Suppressor macrophage treated with lipopolysaccharide for 1 hour (primary cell): ENCODE data around the gene UBTD1.
"Not testable (repeated sequence)": the region's sequence is repeated elsewhere in the genome, so short reads cannot be mapped to it uniquely, and the experiment has no call there.

ENCODE experiments used
- DNase-seq, 3 donors: peaks; one replicate each; pipeline ENCODE4 v3.0.0-alpha.2; 2020 to 2022

The UBTD1 gene

DNA sequence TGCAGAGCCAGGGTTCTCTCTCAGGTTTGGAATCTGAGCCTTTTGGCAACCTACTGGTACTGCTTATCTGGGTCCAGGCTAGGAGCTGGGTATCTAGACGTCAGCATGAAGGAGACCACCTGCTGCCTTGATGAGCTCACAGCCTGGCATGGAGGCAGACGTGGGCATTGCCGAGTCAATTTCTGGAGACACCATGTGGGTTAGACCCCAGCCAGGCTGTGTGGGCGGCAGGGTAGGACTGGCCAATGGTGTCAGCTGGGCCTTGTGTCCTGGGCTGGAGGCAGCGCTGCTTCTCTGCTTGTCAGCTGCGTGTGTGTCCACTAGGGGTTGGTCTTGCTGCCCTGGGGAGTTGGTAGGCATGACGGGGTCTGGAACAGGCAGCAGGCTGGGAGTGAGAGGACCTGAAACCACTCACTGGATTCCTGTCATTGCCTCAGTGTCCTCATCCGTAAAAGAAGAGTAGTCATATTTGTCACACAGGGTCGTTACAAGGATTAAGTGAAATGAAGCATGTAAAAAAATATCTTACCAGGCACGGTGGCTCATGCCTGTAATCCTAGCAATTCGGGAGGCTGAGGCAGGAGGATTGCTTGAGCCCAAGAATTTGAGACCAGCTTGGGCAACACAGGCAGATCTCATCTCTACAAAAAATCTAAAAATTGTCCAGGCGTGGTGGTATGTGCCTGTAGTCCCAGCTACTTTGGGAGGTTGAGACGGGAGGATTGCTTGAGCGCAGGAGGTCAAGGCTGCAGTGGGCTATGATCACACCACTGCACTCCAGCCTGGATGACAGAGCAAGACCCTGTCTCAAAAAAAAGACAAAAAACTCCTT is 42.2 kb downstream of the UBTD1 start:
- peak in 2 of 3 donors; percentile 31 to 51 for DNase-seq

GRCh38 chr10:97542169-97543024 is 43.7 kb downstream of the UBTD1 start:
- DNase-seq, result peak; percentile 92 to 93 (median 93)

DNA sequence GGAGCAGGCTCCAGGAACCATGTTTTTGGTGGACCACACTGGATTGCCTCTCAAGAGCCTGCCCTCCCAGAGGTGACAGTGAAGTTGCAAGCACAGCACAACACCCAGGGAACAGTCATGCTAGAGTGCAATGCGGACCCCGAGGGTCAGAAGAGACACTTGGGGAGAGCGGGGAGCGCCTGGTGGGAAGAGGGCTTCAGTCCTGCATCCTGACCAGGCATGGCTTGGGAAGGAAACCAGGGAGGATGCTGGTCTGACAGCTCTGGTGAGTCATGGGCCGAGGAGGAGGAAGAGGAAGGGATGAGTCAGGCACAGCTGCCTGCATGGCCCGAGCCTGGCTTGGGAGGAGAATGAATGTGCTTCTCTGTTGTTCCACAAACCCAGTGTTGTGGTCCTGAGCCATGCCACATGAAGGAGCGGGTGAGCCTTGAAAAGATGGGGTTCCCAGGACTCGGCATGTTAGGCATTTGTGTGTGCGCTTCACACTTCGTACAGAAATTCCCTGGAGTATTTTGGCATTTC is 44.4 kb downstream of the UBTD1 start:
- DNase-seq, result peak; percentile 95 to 96 (median 95)

DNA sequence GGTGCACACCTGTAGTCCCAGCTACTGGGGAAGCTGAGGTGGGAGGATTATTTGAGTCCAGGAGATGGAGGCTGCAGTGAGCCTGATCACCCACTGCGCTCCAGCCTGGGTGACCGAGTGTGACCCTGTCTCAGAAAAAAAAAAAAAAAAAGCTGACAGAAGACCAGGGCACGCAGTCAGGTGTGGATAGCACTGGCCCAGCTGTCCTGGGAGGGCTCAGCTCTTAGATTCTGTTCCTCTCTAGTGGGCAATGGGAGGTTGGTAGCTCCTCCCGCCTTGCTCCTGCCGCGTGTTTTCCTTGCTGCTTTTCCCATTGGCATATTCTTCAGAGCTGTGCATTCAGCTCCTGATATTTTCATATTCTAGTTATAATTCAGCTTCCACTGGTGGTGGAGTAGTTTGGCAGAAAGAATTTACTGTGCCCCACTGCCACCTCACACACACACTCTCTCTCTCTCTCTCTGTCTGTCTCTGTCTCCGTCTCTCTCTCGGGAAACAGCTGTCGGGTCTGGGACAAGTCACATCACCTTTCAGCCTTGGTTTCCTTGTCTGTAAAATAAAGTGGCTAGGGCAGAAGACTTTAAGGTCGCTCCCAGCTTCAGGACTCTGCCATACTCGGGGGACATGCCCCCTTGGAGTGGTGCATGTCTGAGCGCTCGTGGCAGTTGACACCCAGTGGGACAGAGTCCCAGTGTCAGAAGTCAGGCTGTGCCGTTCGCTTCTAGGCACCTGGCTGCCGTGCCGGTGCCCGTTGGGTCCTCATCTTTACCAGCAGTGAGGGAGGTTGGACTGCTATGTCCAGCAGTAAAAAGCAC is 47.9 kb downstream of the UBTD1 start:
- no peak for DNase-seq

GRCh38 chr10:97547271-97547600 is 48.5 kb downstream of the UBTD1 start:
- DNase-seq, result peak; percentile 22 to 37 (median 32)

GRCh38 chr10:97547962-97548361 is 49.2 kb downstream of the UBTD1 start:
- DNase-seq, result peak in 1 of 3 donors; percentile 13

- no peak for DNase-seq
These were observed 50.2 kb downstream of the UBTD1 start for GRCh38 chr10:97548828-97549455.

DNA sequence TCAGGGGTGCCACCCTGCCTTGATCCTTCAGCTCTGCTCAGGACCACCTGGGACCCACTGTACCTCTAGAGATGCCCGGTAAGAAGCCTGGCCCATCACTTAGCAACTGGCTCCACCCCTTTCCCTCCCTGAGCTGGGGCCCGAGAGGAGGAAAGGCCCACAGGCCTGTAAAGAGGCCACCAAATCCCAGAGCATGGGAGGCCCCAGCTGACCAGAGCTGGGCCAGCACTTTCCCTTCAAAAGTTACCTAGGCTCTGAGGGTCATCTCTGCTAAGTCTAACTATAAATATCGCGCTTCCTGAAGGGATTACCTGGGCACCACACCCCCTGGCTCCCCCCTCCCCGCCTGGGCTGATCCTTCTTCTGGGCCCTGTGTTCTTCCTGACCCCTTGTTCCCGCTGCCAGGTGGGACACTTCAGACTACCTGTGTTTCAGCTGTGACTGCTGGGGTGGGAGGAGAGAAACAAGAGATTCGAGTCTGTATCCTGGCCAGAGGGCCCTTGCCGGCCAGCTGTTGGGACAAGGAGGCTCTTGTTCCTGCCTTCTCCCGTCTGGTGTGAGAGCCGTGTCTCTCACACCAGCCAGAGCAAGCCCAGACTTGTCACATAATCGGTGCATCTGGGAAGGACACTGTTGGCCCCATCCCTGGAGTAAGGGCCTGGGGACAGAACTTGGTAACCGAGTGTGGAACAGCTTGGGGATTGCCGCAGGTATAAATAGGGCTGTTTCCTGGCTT is 51.0 kb downstream of the UBTD1 start:
- no peak for DNase-seq

GRCh38 chr10:97550336-97551149 is 51.8 kb downstream of the UBTD1 start:
- DNase-seq, result no peak

- DNase-seq, result no peak
These were observed 52.5 kb downstream of the UBTD1 start for GRCh38 chr10:97551271-97551670.

- DNase-seq, result peak; percentile 57 to 75 (median 73)
These were observed 54.9 kb downstream of the UBTD1 start for GRCh38 chr10:97553575-97554031.

DNA sequence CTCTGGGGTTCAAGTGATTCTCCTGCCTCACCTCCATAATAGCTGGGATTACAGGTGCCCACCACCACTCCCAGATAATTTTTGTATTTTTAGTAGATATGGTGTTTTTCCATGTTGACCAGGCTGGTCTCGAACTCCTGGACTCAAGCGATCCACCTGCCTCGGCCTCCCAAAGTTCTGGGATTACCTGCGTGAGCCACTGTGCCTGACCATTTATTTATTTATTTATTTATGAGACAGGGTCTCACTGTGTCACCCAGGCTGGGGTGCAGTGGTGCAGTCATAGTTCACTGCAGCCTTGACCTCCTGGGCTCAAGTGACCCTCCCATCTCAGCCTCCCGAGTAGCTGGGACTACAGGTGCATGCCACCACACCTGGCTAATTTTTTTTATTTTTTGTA is 55.6 kb downstream of the UBTD1 start:
- DNase-seq, result not testable (repeated sequence)

DNA sequence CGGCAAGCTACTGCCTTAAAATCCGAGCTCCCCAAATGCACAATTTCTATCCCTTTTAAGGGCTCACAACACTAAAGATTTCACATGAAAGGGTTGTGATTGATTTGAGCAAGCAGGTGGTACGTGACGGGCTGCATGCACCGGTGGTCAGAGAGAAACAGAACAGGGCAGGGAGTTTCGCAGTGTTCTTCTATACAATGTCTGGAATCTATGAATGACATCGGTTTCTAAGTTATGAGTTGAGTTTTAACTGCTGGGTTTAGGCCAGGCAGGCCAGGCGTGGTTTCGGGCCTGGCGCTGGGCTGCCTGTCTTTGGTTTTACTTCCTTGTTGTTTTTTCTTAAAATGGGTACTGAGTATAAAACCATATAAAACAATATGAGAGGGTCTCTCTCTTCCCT is 56.8 kb downstream of the UBTD1 start:
- DNase-seq, result not testable (repeated sequence)

GRCh38 chr10:97560731-97561381 is 62.1 kb downstream of the UBTD1 start:
- not testable (repeated sequence) for DNase-seq

DNA sequence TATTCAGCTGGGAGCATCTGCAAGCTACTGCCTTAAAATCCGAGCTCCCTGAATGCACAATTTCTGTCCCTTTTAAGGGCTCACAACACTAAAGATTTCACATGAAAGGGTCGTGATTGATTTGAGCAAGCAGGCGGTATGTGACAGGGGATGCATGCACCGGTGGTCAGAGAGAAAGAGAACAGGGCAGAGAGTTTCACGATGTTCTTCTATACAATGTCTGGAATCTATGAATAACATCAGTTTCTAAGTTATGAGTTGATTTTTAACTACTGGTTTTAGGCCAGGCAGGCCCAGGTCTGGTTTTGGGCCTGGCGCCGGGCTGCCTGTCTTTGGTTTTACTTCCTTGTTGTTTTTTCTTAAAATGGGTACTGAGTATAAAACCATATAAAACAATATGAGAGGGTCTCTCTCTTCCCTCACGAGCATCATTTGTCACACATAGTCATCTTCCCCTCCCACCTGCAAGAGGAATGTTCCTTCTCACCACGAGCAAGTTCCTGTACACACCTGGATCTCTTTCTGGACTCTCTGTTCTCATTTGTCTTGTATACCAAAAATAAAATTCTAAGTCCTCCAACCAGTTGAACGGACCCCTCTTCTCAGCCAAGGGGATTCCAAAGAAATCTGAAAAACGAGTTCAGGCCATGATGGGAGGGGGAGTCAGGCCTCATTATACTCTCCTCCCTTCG is 62.8 kb downstream of the UBTD1 start:
- DNase-seq, result not testable (repeated sequence)

DNA sequence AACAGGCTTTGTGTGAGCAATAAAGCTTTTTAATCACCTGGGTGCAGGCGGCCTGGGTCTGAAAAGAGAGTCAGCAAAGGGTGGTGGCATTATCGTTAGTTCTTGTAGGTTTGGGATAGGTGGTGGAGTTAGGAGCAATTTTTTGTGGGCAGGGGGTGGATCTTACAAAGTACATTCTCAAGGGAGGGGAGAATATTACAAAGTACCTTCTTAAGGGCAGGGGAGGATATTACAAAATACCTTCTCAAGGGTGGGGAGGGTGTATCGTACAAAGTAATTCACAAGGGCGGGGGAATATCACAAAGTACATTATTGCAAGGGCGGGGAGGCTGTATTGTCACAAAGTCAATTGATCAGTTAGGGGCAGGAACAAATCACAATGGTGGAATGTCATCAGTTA is 63.6 kb downstream of the UBTD1 start:
- DNase-seq, result not testable (repeated sequence)

DNA sequence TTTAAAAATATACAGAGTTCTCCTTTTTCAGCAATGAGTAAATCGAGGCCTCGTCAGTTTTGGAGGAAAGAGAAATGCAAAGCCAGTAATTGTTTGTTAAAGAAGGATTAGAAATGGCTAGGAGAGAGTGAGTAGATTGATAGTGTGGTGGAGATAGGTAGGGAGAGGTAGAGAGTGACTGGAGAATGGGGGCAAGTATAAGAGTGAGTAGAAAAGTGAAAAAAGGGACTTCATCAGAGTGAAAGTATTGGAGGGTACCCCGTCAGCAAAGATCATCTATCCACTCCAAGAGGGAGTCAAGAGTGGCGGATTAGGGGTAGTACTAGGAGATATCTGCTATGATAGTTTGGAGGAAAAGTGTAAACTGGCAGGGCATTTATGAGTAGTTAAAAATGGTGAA is 64.6 kb downstream of the UBTD1 start:
- DNase-seq, result no peak

- no peak for DNase-seq
These were observed 66.1 kb downstream of the UBTD1 start for GRCh38 chr10:97564776-97565175.

GRCh38 chr10:97566336-97566996 is 67.7 kb downstream of the UBTD1 start:
- DNase-seq, result no peak
